Neural crest cell (in vitro differentiated cells): ENCODE measurements around the gene RBM19. TPM values are rescaled to one million over a fixed set of nuclear protein-coding genes. Genes with fewer than 3 reads are reported as not detected.
"Not testable (repeated sequence)": the region's sequence is repeated elsewhere in the genome, so short reads cannot be mapped to it uniquely, and the experiment has no call there.

Experiments
- DNase-seq: peaks from one replicate; pipeline ENCODE4 v3.0.0; 2021; ENCODE audit warnings: low read depth, mixed read lengths, low spot score
- H3K27ac Mint-ChIP-seq: one replicate; pipeline ENCODE4 v1.8.0; 2021; ENCODE audit warnings: mild to moderate bottlenecking, mixed read lengths; ENCODE audit not compliant: unreplicated experiment
- H3K27me3 Mint-ChIP-seq: 2 replicates; pipeline ENCODE4 v1.8.0; 2021; ENCODE audit warnings: low read depth, mild to moderate bottlenecking, mixed read lengths
- H3K36me3 Mint-ChIP-seq: 2 replicates; pipeline ENCODE4 v1.8.0; 2021; ENCODE audit warnings: low read depth, mild to moderate bottlenecking, mixed read lengths
- H3K4me1 Mint-ChIP-seq: 2 replicates; pipeline ENCODE4 v1.8.0; 2021; ENCODE audit warnings: mixed read lengths
- H3K4me3 Mint-ChIP-seq: one replicate; pipeline ENCODE4 v1.8.0; 2021; ENCODE audit warnings: mild to moderate bottlenecking, mixed read lengths
- H3K9me3 Mint-ChIP-seq: 2 replicates; pipeline ENCODE4 v1.8.0; 2021; ENCODE audit warnings: mixed read lengths
- CTCF ChIP-seq: fragments of 200-600 bp; sonication (generic); conservative IDR thresholded peaks from 2 replicates; pipeline ENCODE4 v1.5.0; 2021; ENCODE audit warnings: antibody characterized with exemption, mild to moderate bottlenecking
- total RNA-seq: library from RNA; stranded (reverse); gene quantifications from 2 replicates; pipeline ENCODE4 v1.2.1, GENCODE V29; 2021

RBM19 gene
- total RNA-seq, 1 donor from 2014 or later: 42.6 TPM

- DNase-seq: no peak
- H3K4me3 Mint-ChIP-seq: no peak overlapping the region
- H3K4me1 Mint-ChIP-seq: no peaks in the 10 kb centered on the region
- no peak overlapping the region for H3K27ac Mint-ChIP-seq
- H3K27me3 Mint-ChIP-seq: no peaks in the 10 kb centered on the region
- H3K9me3 Mint-ChIP-seq: no peaks in the 10 kb centered on the region
- TF ChIP-seq CTCF: no peak
- peaks cover 3% of the 10 kb centered on the region for H3K36me3 Mint-ChIP-seq
These were observed 57.5 kb downstream of the RBM19 start for GRCh38 chr12:113908584-113909100.

- Mint-ChIP-seq H3K36me3 (peaks cover 3% of the 10 kb centered on the region), H3K27ac (no peak overlapping the region), H3K27me3 (no peaks in the 10 kb centered on the region), H3K4me1 (no peaks in the 10 kb centered on the region), H3K9me3 (no peaks in the 10 kb centered on the region), H3K4me3 (no peak overlapping the region)
- DNase-seq: no peak
- TF ChIP-seq CTCF: no peak
These were observed 58.5 kb downstream of the RBM19 start for GRCh38 chr12:113907446-113908180.

GRCh38 chr12:113906411-113907200, 59.5 kb downstream of the RBM19 start:
- Mint-ChIP-seq H3K36me3 (peaks cover 3% of the 10 kb centered on the region), H3K4me3 (no peak overlapping the region), H3K4me1 (no peaks in the 10 kb centered on the region), H3K9me3 (no peaks in the 10 kb centered on the region), H3K27ac (no peak overlapping the region), H3K27me3 (no peaks in the 10 kb centered on the region)
- no peak for TF ChIP-seq CTCF
- no peak for DNase-seq

GRCh38 chr12:113905829-113906228, 60.3 kb downstream of the RBM19 start:
- Mint-ChIP-seq H3K4me3 (no peak overlapping the region), H3K4me1 (no peaks in the 10 kb centered on the region), H3K36me3 (peaks cover 3% of the 10 kb centered on the region), H3K9me3 (no peaks in the 10 kb centered on the region), H3K27me3 (no peaks in the 10 kb centered on the region), H3K27ac (peak overlapping the region; percentile 87)
- no peak for DNase-seq
- TF ChIP-seq CTCF: no peak

GRCh38 chr12:113903381-113903863, 62.7 kb downstream of the RBM19 start:
- DNase-seq: no peak
- TF ChIP-seq CTCF: no peak
- H3K27ac Mint-ChIP-seq: no peak overlapping the region
- H3K36me3 Mint-ChIP-seq: peaks cover 3% of the 10 kb centered on the region
- H3K4me3 Mint-ChIP-seq: no peak overlapping the region
- H3K4me1 Mint-ChIP-seq: peaks cover 13% of the 10 kb centered on the region
- no peaks in the 10 kb centered on the region for H3K9me3 Mint-ChIP-seq
- no peaks in the 10 kb centered on the region for H3K27me3 Mint-ChIP-seq

GRCh38 chr12:113901319-113901718, 64.8 kb downstream of the RBM19 start:
- not testable (repeated sequence) for DNase-seq, H3K27ac Mint-ChIP-seq, H3K36me3 Mint-ChIP-seq, H3K4me3 Mint-ChIP-seq, H3K27me3 Mint-ChIP-seq, H3K9me3 Mint-ChIP-seq
- H3K4me1 Mint-ChIP-seq: peaks cover 13% of the 10 kb centered on the region
